WTC11 (cell line): Measurements from ENCODE around the gene ACTRT2. TPM values are rescaled to one million over a fixed set of nuclear protein-coding genes. Genes with fewer than 3 reads are reported as not detected.

Experiments used
- ATAC-seq: fragments of 200-7000 bp; cut with Tn5 transposase; 2 replicates; pipeline ENCODE4 v1.10.0; 2021; ENCODE audit warnings: mild to moderate bottlenecking, moderate library complexity
- CTCF ChIA-PET: fragments of 300-600 bp; sonication (Branson Sonifier 250); formaldehyde crosslinking; loops from one replicate; lab custom pipeline; 2021; ENCODE audit warnings: antibody characterized with exemption; lab: Charles Lee
- POLR2A ChIA-PET: fragments of 350-600 bp; sonication (Branson Sonifier 250); formaldehyde crosslinking; loops from one replicate; lab custom pipeline; 2021; ENCODE audit warnings: antibody characterized with exemption; lab: Charles Lee
- DNase-seq: peaks from one replicate; pipeline ENCODE4 v3.0.0; 2021; ENCODE audit warnings: low spot score
- H3K27ac Mint-ChIP-seq: 2 replicates; pipeline ENCODE4 v1.8.0; 2021; ENCODE audit warnings: mixed read lengths
- H3K27me3 Mint-ChIP-seq: 2 replicates; pipeline ENCODE4 v1.8.0; 2021; ENCODE audit warnings: low read depth, mild to moderate bottlenecking, moderate library complexity, mixed read lengths
- H3K36me3 Mint-ChIP-seq: 2 replicates; pipeline ENCODE4 v1.8.0; 2021; ENCODE audit warnings: mixed read lengths
- H3K4me1 Mint-ChIP-seq: 2 replicates; pipeline ENCODE4 v1.8.0; 2022; ENCODE audit warnings: mixed read lengths
- H3K4me3 Mint-ChIP-seq: 2 replicates; pipeline ENCODE4 v1.8.0; 2021; ENCODE audit warnings: mild to moderate bottlenecking, moderate library complexity, mixed read lengths
- H3K9me3 Mint-ChIP-seq: 2 replicates; pipeline ENCODE4 v1.8.0; 2021; ENCODE audit warnings: mixed read lengths
- ATF6 ChIP-seq: sonication (generic); formaldehyde crosslinking; IDR thresholded peaks from 2 replicates; pipeline ENCODE4 v1.8.1; 2023; ENCODE audit warnings: mild to moderate bottlenecking, missing genetic modification reagents
- CDX4 ChIP-seq: fragments of 250-450 bp; sonication (Bioruptor Pico); IDR thresholded peaks from 2 replicates; pipeline ENCODE4 v1.9.0; 2021; ENCODE audit warnings: moderate library complexity, mild to moderate bottlenecking, inconsistent platforms, borderline replicate concordance
- CREM ChIP-seq: sonication (generic); formaldehyde crosslinking; IDR thresholded peaks from 2 replicates; pipeline ENCODE4 v1.8.1; 2022; ENCODE audit warnings: mild to moderate bottlenecking, missing genetic modification reagents, moderate library complexity
- E2F5 ChIP-seq: sonication (generic); formaldehyde crosslinking; IDR thresholded peaks from 2 replicates; pipeline ENCODE4 v1.8.1; 2022; ENCODE audit warnings: mild to moderate bottlenecking, moderate library complexity, missing genetic modification reagents
- FOXJ3 ChIP-seq: sonication (generic); formaldehyde crosslinking; IDR thresholded peaks from 2 replicates; pipeline ENCODE4 v1.9.0; 2021; ENCODE audit warnings: missing genetic modification reagents, mild to moderate bottlenecking, borderline replicate concordance
- FOXK1 ChIP-seq: sonication (generic); formaldehyde crosslinking; IDR thresholded peaks from 2 replicates; pipeline ENCODE4 v1.8.0; 2022; ENCODE audit warnings: mild to moderate bottlenecking, moderate library complexity, missing genetic modification reagents
- IRF2 ChIP-seq: sonication (generic); formaldehyde crosslinking; IDR thresholded peaks from 2 replicates; pipeline ENCODE4 v1.8.0; 2022; ENCODE audit warnings: low read depth, missing genetic modification reagents, borderline replicate concordance
- NR3C1 ChIP-seq: sonication (generic); formaldehyde crosslinking; conservative IDR thresholded peaks from 2 replicates; pipeline ENCODE4 v1.8.1; 2023; ENCODE audit warnings: low read depth, mild to moderate bottlenecking, missing genetic modification reagents
- PRRX2 ChIP-seq: fragments of 250-450 bp; sonication (Bioruptor Pico); IDR thresholded peaks from 2 replicates; pipeline ENCODE4 v1.8.0; 2021; ENCODE audit warnings: mild to moderate bottlenecking
- RELA ChIP-seq: sonication (generic); formaldehyde crosslinking; IDR thresholded peaks from 2 replicates; pipeline ENCODE4 v1.8.1; 2022; ENCODE audit warnings: missing genetic modification reagents, mild to moderate bottlenecking, borderline replicate concordance
- RORB ChIP-seq: fragments of 250-450 bp; sonication (Bioruptor Pico); IDR thresholded peaks from 2 replicates; pipeline ENCODE4 v1.9.0; 2021; ENCODE audit warnings: mild to moderate bottlenecking
- SMAD3 ChIP-seq: sonication (generic); formaldehyde crosslinking; IDR thresholded peaks from 2 replicates; pipeline ENCODE4 v1.8.0; 2022; ENCODE audit warnings: missing genetic modification reagents, mild to moderate bottlenecking, borderline replicate concordance
- SOX15 ChIP-seq: fragments of 250-450 bp; sonication (Bioruptor Pico); IDR thresholded peaks from 2 replicates; pipeline ENCODE4 v1.9.0; 2021; ENCODE audit warnings: mild to moderate bottlenecking
- SP1 ChIP-seq: sonication (generic); formaldehyde crosslinking; conservative IDR thresholded peaks from 2 replicates; pipeline ENCODE4 v1.8.1; 2022; ENCODE audit warnings: missing genetic modification reagents
- TCF7 ChIP-seq: sonication (generic); formaldehyde crosslinking; IDR thresholded peaks from 2 replicates; pipeline ENCODE4 v1.8.0; 2022; ENCODE audit warnings: mild to moderate bottlenecking, low read depth, missing genetic modification reagents, moderate library complexity
- TP53 ChIP-seq: sonication (generic); formaldehyde crosslinking; IDR thresholded peaks from 2 replicates; pipeline ENCODE4 v1.8.1; 2023; ENCODE audit warnings: mild to moderate bottlenecking, missing genetic modification reagents
- USF1 ChIP-seq: sonication (generic); formaldehyde crosslinking; IDR thresholded peaks from 2 replicates; pipeline ENCODE4 v1.8.0; 2022; ENCODE audit warnings: mild to moderate bottlenecking, missing genetic modification reagents
- ZNF219 ChIP-seq: sonication (generic); formaldehyde crosslinking; IDR thresholded peaks from 2 replicates; pipeline ENCODE4 v1.8.0; 2023; ENCODE audit warnings: missing genetic modification reagents, mild to moderate bottlenecking, borderline replicate concordance
- ZNF396 ChIP-seq: fragments of 250-450 bp; sonication (Bioruptor Pico); IDR thresholded peaks from 2 replicates; pipeline ENCODE4 v1.8.0; 2021; ENCODE audit warnings: mild to moderate bottlenecking, moderate library complexity, borderline replicate concordance
- ZSCAN18 ChIP-seq: fragments of 250-450 bp; sonication (Bioruptor Pico); IDR thresholded peaks from 2 replicates; pipeline ENCODE4 v2.1.2; 2022; ENCODE audit warnings: mild to moderate bottlenecking, moderate library complexity
- total RNA-seq: library from RNA; stranded (reverse); gene quantifications from 3 replicates; pipeline ENCODE4 v1.2.3, GENCODE V29; 2021

Gene ACTRT2
- total RNA-seq, 1 experiment from 2014 or later = not detected

- Mint-ChIP-seq H3K36me3 (no peaks in the 10 kb centered on the region), H3K27me3 (peaks cover 86% of the 10 kb centered on the region), H3K27ac (no peak overlapping the region), H3K4me1 (peaks cover 10% of the 10 kb centered on the region), H3K9me3 (no peaks in the 10 kb centered on the region), H3K4me3 (peak overlapping the region; percentile 61)
- TF ChIP-seq FOXJ3 (CRISPR knock-in tag) = no peak
- no peak for TF ChIP-seq USF1 (CRISPR knock-in tag)
- ATAC-seq (no peak), DNase-seq (peak; percentile 33)
- CTCF ChIA-PET = interaction anchor here (0.6 to 2.6 kb wide), 4 partner anchors 55 to 781 kb away, joined by 3 to 22 read pairs (median 6); no protein-coding TSS in a partner anchor
- POLR2A ChIA-PET = interaction anchor here (0.6 kb wide), 1 partner anchor 643 kb away, joined by 3 read pairs; no protein-coding TSS in a partner anchor
Measured at GRCh38 chr1:3067671-3068563, 46.6 kb downstream of the ACTRT2 start.

- Mint-ChIP-seq H3K4me3 (peak within 1 kb of the TSS; percentile 82), H3K27me3 (peaks cover 84% of the 10 kb centered on the region), H3K27ac (no peak within 1 kb of the TSS), H3K9me3 (no peaks in the 10 kb centered on the region), H3K36me3 (no peaks in the 10 kb centered on the region), H3K4me1 (peaks cover 10% of the 10 kb centered on the region)
- POLR2A ChIA-PET = no interaction called here
- ATAC-seq = peak; percentile 10
- TF ChIP-seq ZNF219 (no peak), CREM (CRISPR knock-in tag) (no peak), ZNF396 (no peak), CDX4 (no peak), RORB (CRISPR knock-in tag) (no peak), SMAD3 (CRISPR knock-in tag) (no peak), ZSCAN18 (CRISPR knock-in tag) (no peak), SOX15 (no peak), IRF2 (CRISPR knock-in tag) (no peak), RELA (no peak), SP1 (no peak), PRRX2 (CRISPR knock-in tag) (no peak), TP53 (CRISPR knock-in tag) (no peak), FOXK1 (CRISPR knock-in tag) (no peak), ATF6 (CRISPR knock-in tag) (no peak), E2F5 (CRISPR knock-in tag) (no peak), TCF7 (CRISPR knock-in tag) (no peak), NR3C1 (CRISPR knock-in tag) (no peak)
- CTCF ChIA-PET = no interaction called here
- DNase-seq = peak; percentile 54
Measured at GRCh38 chr1:3068564-3069431, 47.5 kb downstream of the ACTRT2 start, which contains the start of gene PRDM16. PRDM16 (plus strand) TSS chr1:3069203; CDS start chr1:3069260, 57 bp downstream.
